ENCODE data around the gene TIMM17B.

DNA sequence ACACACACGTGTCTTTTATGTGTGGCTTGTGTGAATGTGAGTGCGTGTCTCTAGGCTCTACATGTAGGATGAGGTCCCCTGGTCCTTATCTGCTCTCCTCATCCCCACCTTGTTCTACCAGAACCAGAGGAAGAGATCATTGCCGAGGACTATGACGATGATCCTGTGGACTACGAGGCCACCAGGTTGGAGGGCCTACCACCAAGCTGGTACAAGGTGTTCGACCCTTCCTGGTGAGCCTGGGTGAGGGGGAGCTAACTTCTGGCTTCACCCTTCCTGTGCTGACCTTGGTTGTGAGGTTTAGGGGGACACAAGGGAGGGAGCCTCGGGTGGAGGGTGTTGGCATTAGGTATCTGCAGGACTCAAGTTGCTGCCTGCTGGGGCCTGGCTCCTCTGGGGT lies 3.5 kb upstream of the TIMM17B start:
- TF ChIP-seq POLR2A (IDR thresholded peaks at IDR 0.05) (no peak), CTCF (IDR thresholded peaks at IDR 0.05) (no peak)
